Gastrocnemius medialis (tissue), 4 donors: ENCODE measurements around the gene PPP1R12B.

Source experiments
- CTCF ChIP-seq, 5 experiments: fragments of 450-650 bp in 3 of 5; fragments of 200-600 bp in 2 of 5; sonication (generic) in 2 of 5; IDR thresholded peaks in 4 of 5; conservative IDR thresholded peaks in 1 of 5; 1 replicate in 4 of 5; 2 replicates in 1 of 5; pipeline ENCODE4 v1.5.1; 2016 to 2019; ENCODE audit warnings: antibody characterized with exemption in 5 of 5, mild to moderate bottlenecking in 3 of 5, moderate library complexity in 3 of 5
- POLR2A ChIP-seq, 2 donors: fragments of 450-650 bp; IDR thresholded peaks; one replicate each; pipeline ENCODE4 v1.6.1; 2017; ENCODE audit warnings: antibody characterized with exemption in 2 of 2, mild to moderate bottlenecking in 2 of 2, moderate library complexity in 2 of 2

GRCh38 chr1:202615501-202616354 is 267.2 kb downstream of the PPP1R12B start:
- TF ChIP-seq CTCF (IDR thresholded peaks at IDR 0.05 in 4 of 5, conservative IDR thresholded peaks at IDR 0.05 in 1 of 5) (no peak), POLR2A (IDR thresholded peaks at IDR 0.05) (no peak)
